Neural cell (in vitro differentiated cells): Measurements from ENCODE around the gene SDK1. TPM values are rescaled to one million over a fixed set of nuclear protein-coding genes. Genes with fewer than 3 reads are reported as not detected.

Experiments used
- H2AFZ ChIP-seq: fragments of 200-600, 300-800 bp; sonication (generic), shearing (Covaris generic); 2 replicates; pipeline ENCODE4 v1.6.0; 2014; ENCODE audit warnings: low read depth, mild to moderate bottlenecking, antibody characterized with exemption, low read length, moderate library complexity
- H3F3A ChIP-seq: fragments of 200-600 bp; shearing (Covaris generic); 2 replicates; pipeline ENCODE4 v1.6.1; 2016; ENCODE audit warnings: mild to moderate bottlenecking, moderate library complexity, mixed read lengths, antibody characterized with exemption, low read length; ENCODE audit not compliant: insufficient read depth, poor library complexity, severe bottlenecking
- H3K27ac ChIP-seq: fragments of 200-600, 300-800 bp; sonication (generic), shearing (Covaris generic); 2 replicates; pipeline ENCODE4 v1.5.1; 2014; ENCODE audit warnings: mild to moderate bottlenecking, low read length, moderate library complexity
- H3K27me3 ChIP-seq: fragments of 300-800, 200-600 bp; sonication (generic), shearing (Covaris generic); 2 replicates; pipeline ENCODE4 v1.6.0; 2014; ENCODE audit warnings: mild to moderate bottlenecking, low read depth, low read length, moderate library complexity; ENCODE audit not compliant: insufficient read depth
- H3K36me3 ChIP-seq: fragments of 300-800, 200-600 bp; sonication (generic), shearing (Covaris generic); 2 replicates; pipeline ENCODE4 v1.5.1; 2014; ENCODE audit warnings: mild to moderate bottlenecking, antibody characterized with exemption, low read length, moderate library complexity; ENCODE audit not compliant: insufficient read depth
- H3K4me2 ChIP-seq: fragments of 300-800, 200-600 bp; sonication (generic), shearing (Covaris generic); 2 replicates; pipeline ENCODE4 v1.6.0; 2014; ENCODE audit warnings: mild to moderate bottlenecking, low read length
- H3K4me3 ChIP-seq: fragments of 300-800, 200-600 bp; sonication (generic), shearing (Covaris generic); 2 replicates; pipeline ENCODE4 v1.5.1; 2014; ENCODE audit warnings: mild to moderate bottlenecking, low read length, moderate library complexity
- H3K79me2 ChIP-seq: fragments of 200-600 bp; shearing (Covaris generic); replicated peaks from 2 replicates; pipeline ENCODE4 v1.6.0; 2014; ENCODE audit warnings: mild to moderate bottlenecking, low read length, moderate library complexity; ENCODE audit not compliant: insufficient read depth
- H3K9ac ChIP-seq: fragments of 300-800, 200-600 bp; sonication (generic), shearing (Covaris generic); 2 replicates; pipeline ENCODE4 v1.6.1; 2016; ENCODE audit warnings: mild to moderate bottlenecking, low read length, mixed read lengths
- H3K9me2 ChIP-seq: fragments of 200-600 bp; shearing (Covaris generic); 2 replicates; pipeline ENCODE4 v1.6.1; 2016; ENCODE audit warnings: mild to moderate bottlenecking, low read length, mixed read lengths; ENCODE audit not compliant: insufficient read depth
- H3K9me3 ChIP-seq: fragments of 200-600, 300-800 bp; sonication (generic), shearing (Covaris generic); 2 replicates; pipeline ENCODE4 v1.6.1; 2016; ENCODE audit warnings: mild to moderate bottlenecking, mixed run types, low read length, moderate library complexity, mixed read lengths
- H4K20me1 ChIP-seq: fragments of 200-600 bp; shearing (Covaris generic); 2 replicates; pipeline ENCODE4 v1.6.1; 2016; ENCODE audit warnings: mild to moderate bottlenecking, mixed run types; ENCODE audit not compliant: insufficient read depth
- EP300 ChIP-seq: fragments of 450-650 bp; conservative IDR thresholded peaks from 2 replicates; pipeline ENCODE4 v1.6.1; 2014; ENCODE audit warnings: antibody characterized with exemption, mild to moderate bottlenecking, moderate library complexity; ENCODE audit not compliant: poor library complexity, severe bottlenecking
- EZH2 ChIP-seq: fragments of 200-600, 300-800 bp; shearing (Covaris generic), sonication (generic); IDR thresholded peaks from 2 replicates; pipeline ENCODE4 v1.6.1; 2014; ENCODE audit warnings: antibody characterized with exemption, low read length, borderline replicate concordance, mild to moderate bottlenecking; ENCODE audit not compliant: insufficient read depth, poor library complexity, severe bottlenecking
- MXI1 ChIP-seq: fragments of 450-650 bp; conservative IDR thresholded peaks from 2 replicates; pipeline ENCODE4 v1.6.1; 2014; ENCODE audit warnings: antibody characterized with exemption, mild to moderate bottlenecking; ENCODE audit not compliant: poor library complexity, severe bottlenecking
- POLR2AphosphoS5 ChIP-seq: IDR thresholded peaks from 2 replicates; pipeline ENCODE4 v1.6.1; 2012
- RAD21 ChIP-seq: fragments of 450-650 bp; conservative IDR thresholded peaks from 2 replicates; pipeline ENCODE4 v1.6.1; 2014; ENCODE audit warnings: antibody characterized with exemption, mild to moderate bottlenecking, moderate library complexity
- REST ChIP-seq: IDR thresholded peaks from 2 replicates; pipeline ENCODE4 v1.6.1; 2012; ENCODE audit warnings: borderline replicate concordance
- SMC3 ChIP-seq: fragments of 450-650 bp; conservative IDR thresholded peaks from 2 replicates; pipeline ENCODE4 v1.6.1; 2014; ENCODE audit warnings: antibody characterized with exemption, mild to moderate bottlenecking, moderate library complexity; ENCODE audit not compliant: poor library complexity
- TAF1 ChIP-seq: IDR thresholded peaks from 2 replicates; pipeline ENCODE4 v1.6.1; 2012; ENCODE audit warnings: low read depth
- polyA plus RNA-seq: library from polyadenylated mRNA; depleted of rRNA; stranded (reverse); fragments of >200 nt; gene quantifications from 2 replicates; pipeline ENCODE4 v1.2.3, GENCODE V29; 2014
- TF ChIP-seq, protein P1 (sequence below): fragments of 450-650 bp; IDR thresholded peaks from 2 replicates; pipeline ENCODE4 v1.5.1; 2014; ENCODE audit warnings: antibody characterized with exemption, mild to moderate bottlenecking, moderate library complexity; ENCODE audit not compliant: poor library complexity, severe bottlenecking

The SDK1 gene
- polyA plus RNA-seq, 1 donor from 2014 or later: 2.7 TPM

GRCh38 chr7:3682028-3682710 is 381.1 kb downstream of the SDK1 start:
- Histone ChIP-seq H3K27me3 (no peaks in the 10 kb centered on the region), H3K4me2 (no peak overlapping the region), H3K9me3 (no peaks in the 10 kb centered on the region), H3K36me3 (no peaks in the 10 kb centered on the region), H3K9me2 (no peaks in the 10 kb centered on the region), H3F3A (no peaks in the 10 kb centered on the region), H4K20me1 (no peaks in the 10 kb centered on the region), H3K9ac (no peak overlapping the region), H3K4me3 (no peak overlapping the region), H3K79me2 (no peaks in the 10 kb centered on the region), H2AFZ (no peak overlapping the region), H3K27ac (no peak overlapping the region)
- TF ChIP-seq SMC3 (no peak), RAD21 (no peak), EZH2 (no peak), POLR2AphosphoS5 (no peak)
- TF ChIP-seq, protein P1, sequence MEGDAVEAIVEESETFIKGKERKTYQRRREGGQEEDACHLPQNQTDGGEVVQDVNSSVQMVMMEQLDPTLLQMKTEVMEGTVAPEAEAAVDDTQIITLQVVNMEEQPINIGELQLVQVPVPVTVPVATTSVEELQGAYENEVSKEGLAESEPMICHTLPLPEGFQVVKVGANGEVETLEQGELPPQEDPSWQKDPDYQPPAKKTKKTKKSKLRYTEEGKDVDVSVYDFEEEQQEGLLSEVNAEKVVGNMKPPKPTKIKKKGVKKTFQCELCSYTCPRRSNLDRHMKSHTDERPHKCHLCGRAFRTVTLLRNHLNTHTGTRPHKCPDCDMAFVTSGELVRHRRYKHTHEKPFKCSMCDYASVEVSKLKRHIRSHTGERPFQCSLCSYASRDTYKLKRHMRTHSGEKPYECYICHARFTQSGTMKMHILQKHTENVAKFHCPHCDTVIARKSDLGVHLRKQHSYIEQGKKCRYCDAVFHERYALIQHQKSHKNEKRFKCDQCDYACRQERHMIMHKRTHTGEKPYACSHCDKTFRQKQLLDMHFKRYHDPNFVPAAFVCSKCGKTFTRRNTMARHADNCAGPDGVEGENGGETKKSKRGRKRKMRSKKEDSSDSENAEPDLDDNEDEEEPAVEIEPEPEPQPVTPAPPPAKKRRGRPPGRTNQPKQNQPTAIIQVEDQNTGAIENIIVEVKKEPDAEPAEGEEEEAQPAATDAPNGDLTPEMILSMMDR: no peak

DNA sequence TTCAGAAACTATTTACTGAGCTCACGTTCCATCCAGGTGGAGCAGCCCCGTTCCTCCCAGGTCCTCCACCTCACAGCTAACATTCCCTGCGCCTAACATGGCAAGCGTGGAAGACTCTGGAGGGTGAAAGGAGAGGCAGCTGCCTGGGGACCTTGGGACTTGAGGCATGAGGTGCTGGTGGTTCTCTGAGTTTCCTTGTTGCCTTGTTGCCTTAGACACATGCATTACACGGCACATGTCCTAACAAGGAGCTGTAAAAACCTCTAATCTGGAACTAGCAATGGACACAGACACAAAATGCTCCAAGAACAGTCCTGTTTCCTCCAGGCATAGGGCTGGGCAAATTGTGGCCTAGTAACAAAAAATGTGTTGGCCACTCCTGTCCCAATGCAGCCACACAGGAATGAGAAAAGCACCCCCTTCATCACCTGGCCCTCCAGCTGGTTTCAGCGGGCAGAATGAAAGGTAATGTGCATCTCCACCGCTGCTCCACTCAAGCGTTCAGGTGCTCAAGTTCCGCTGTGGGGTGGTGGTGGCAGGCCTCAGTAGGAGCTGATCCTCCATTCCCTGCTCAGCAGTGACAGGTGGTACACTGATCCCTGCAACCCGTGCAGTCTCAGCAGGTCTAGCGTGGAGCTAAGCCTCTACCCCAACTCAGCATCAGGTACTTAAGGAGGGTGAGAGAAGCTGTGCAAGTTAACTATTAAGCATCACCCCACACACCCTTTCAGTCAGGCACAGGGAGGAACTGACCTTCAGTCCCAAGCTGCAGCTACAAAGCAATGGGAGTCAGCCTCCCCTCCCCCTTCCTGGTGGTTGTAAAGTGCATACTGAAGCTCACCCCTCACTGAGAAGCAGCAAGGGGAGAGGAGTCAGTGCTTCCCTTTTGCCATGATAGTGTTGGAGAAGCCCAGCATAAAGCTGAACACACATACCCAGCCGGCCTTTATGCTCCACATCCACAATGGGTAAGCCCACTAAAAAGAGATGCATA is 382.8 kb downstream of the SDK1 start:
- H3K27me3 ChIP-seq: no peaks in the 10 kb centered on the region
- no peaks in the 10 kb centered on the region for H3K9me2 ChIP-seq
- H3K79me2 ChIP-seq: no peaks in the 10 kb centered on the region
- H3K9me3 ChIP-seq: no peaks in the 10 kb centered on the region
- no peak overlapping the region for H3K4me3 ChIP-seq
- H2AFZ ChIP-seq: no peak overlapping the region
- no peaks in the 10 kb centered on the region for H3K36me3 ChIP-seq
- no peaks in the 10 kb centered on the region for H4K20me1 ChIP-seq
- H3K9ac ChIP-seq: no peak overlapping the region
- no peaks in the 10 kb centered on the region for H3F3A ChIP-seq
- no peak overlapping the region for H3K4me2 ChIP-seq
- TF ChIP-seq EP300 (no peak), EZH2 (no peak), TAF1 (no peak), POLR2AphosphoS5 (no peak), RAD21 (no peak), MXI1 (no peak), SMC3 (no peak), REST (no peak)
- TF ChIP-seq, protein P1: no peak
- H3K27ac ChIP-seq: no peak overlapping the region
